GM21360 (cell line): Measurements from ENCODE around the gene ADAMTS2.
"Not testable (repeated sequence)": the region's sequence is repeated elsewhere in the genome, so short reads cannot be mapped to it uniquely, and the experiment has no call there.

Source experiments
- ATAC-seq: cut with Tn5 transposase; IDR thresholded peaks from one replicate; pipeline ENCODE4 v1.9.1; 2021; ENCODE audit warnings: mild to moderate bottlenecking, moderate library complexity; ENCODE audit not compliant: unreplicated experiment

ADAMTS2 gene

GRCh38 chr5:179222246-179223017 is 122.8 kb downstream of the ADAMTS2 start:
- ATAC-seq = no peak

- no peak for ATAC-seq
Measured at GRCh38 chr5:179221877-179222220, 123.4 kb downstream of the ADAMTS2 start.

GRCh38 chr5:179221196-179221876 is 123.9 kb downstream of the ADAMTS2 start:
- ATAC-seq = no peak

GRCh38 chr5:179220716-179221115 is 124.5 kb downstream of the ADAMTS2 start:
- ATAC-seq = no peak

GRCh38 chr5:179219661-179220620 is 125.3 kb downstream of the ADAMTS2 start:
- no peak for ATAC-seq

- no peak for ATAC-seq
Measured at GRCh38 chr5:179218943-179219330, 126.3 kb downstream of the ADAMTS2 start.

- ATAC-seq = no peak
Measured at GRCh38 chr5:179217956-179218942, 127.0 kb downstream of the ADAMTS2 start.

- ATAC-seq = no peak
Measured at GRCh38 chr5:179217356-179217755, 127.9 kb downstream of the ADAMTS2 start.

GRCh38 chr5:179216381-179216780 is 128.9 kb downstream of the ADAMTS2 start:
- ATAC-seq = not testable (repeated sequence)

GRCh38 chr5:179215576-179215975 is 129.7 kb downstream of the ADAMTS2 start:
- no peak for ATAC-seq

- ATAC-seq = no peak
Measured at GRCh38 chr5:179214678-179215077, 130.6 kb downstream of the ADAMTS2 start.

- ATAC-seq = no peak
Measured at GRCh38 chr5:179212870-179213269, 132.4 kb downstream of the ADAMTS2 start.

GRCh38 chr5:179211631-179212030 is 133.6 kb downstream of the ADAMTS2 start:
- ATAC-seq = no peak

GRCh38 chr5:179211068-179211467 is 134.2 kb downstream of the ADAMTS2 start:
- no peak for ATAC-seq

- no peak for ATAC-seq
Measured at GRCh38 chr5:179210478-179210877, 134.8 kb downstream of the ADAMTS2 start.

GRCh38 chr5:179209359-179210150 is 135.7 kb downstream of the ADAMTS2 start:
- ATAC-seq = no peak

GRCh38 chr5:179208706-179209358 is 136.4 kb downstream of the ADAMTS2 start:
- no peak for ATAC-seq

- ATAC-seq = no peak
Measured at GRCh38 chr5:179207920-179208705, 137.1 kb downstream of the ADAMTS2 start.
